Keratinocyte (primary cell): ENCODE data around the gene ZNF335.

Experiments used
- CTCF ChIP-seq, 3 experiments: IDR thresholded peaks in 1 of 3; conservative IDR thresholded peaks in 1 of 3; optimal IDR thresholded peaks in 1 of 3; 2 replicates in 2 of 3; 3 replicates in 1 of 3; pipeline versions ENCODE3 to v1.5.1; 2011; ENCODE audit warnings: low read length in 3 of 3, mild to moderate bottlenecking in 3 of 3, moderate library complexity in 2 of 3, control low read depth in 1 of 3, inconsistent platforms in 1 of 3; ENCODE audit not compliant: insufficient read depth in 2 of 3; ENCODE audit errors: extremely low read depth in 1 of 3
- EZH2 ChIP-seq: IDR thresholded peaks from one replicate; pipeline ENCODE4 v1.6.1; 2012; ENCODE audit warnings: inconsistent platforms, mild to moderate bottlenecking, low read length, moderate library complexity

- TF ChIP-seq CTCF (optimal IDR thresholded peaks at IDR 0.05 in 1 of 3, IDR thresholded peaks at IDR 0.05 in 1 of 3, conservative IDR thresholded peaks at IDR 0.05 in 1 of 3; ENCODE audit: extremely low read depth in 1 of 3, insufficient read depth in 2 of 3, low read length in 3 of 3): no peak
- no peak for TF ChIP-seq EZH2
Observed at GRCh38 chr20:46014517-46015396, 42.8 kb upstream of the ZNF335 start.
